B cell (primary cell): ENCODE measurements around the gene NCOA3. TPM values are rescaled to one million over a fixed set of nuclear protein-coding genes. Genes with fewer than 3 reads are reported as not detected.

Experiments used
- ATAC-seq: fragments of 200-7000 bp; cut with Tn5 transposase; one replicate; pipeline ENCODE4 v1.10.0; 2021; ENCODE audit warnings: low read depth, mild to moderate bottlenecking, moderate number of reproducible peaks, moderate library complexity
- CTCF ChIA-PET: fragments of 350-600 bp; sonication (Branson Sonifier 250); formaldehyde crosslinking; loops from one replicate; lab custom pipeline; 2021; ENCODE audit warnings: antibody characterized with exemption, inconsistent platforms; lab: Charles Lee
- POLR2A ChIA-PET: fragments of 350-600 bp; sonication (Branson Sonifier 250); formaldehyde crosslinking; loops from one replicate; lab custom pipeline; 2021; ENCODE audit warnings: antibody characterized with exemption; lab: Charles Lee
- DNase-seq: peaks from one replicate; pipeline ENCODE4 v3.0.0; 2013
- H2AFZ ChIP-seq: 2 replicates; pipeline ENCODE4 v1.6.1; 2012; ENCODE audit warnings: mild to moderate bottlenecking, low read depth, low read length; ENCODE audit not compliant: insufficient read depth, poor library complexity, severe bottlenecking
- H3K27ac ChIP-seq, 2 donors: 1 replicate in 1 of 2; 2 replicates in 1 of 2; pipeline ENCODE4 v1.5.1; 2012 to 2013; ENCODE audit warnings: low read length in 2 of 2, mild to moderate bottlenecking in 2 of 2, moderate library complexity in 1 of 2
- H3K27me3 ChIP-seq, 4 experiments: fragments of 200-600 bp in 1 of 4; sonication (generic) in 1 of 4; replicated peaks in 1 of 4; 1 replicate in 2 of 4; 2 replicates in 2 of 4; pipeline versions ENCODE4 v1.6.1 to v1.7.0; 2013 to 2016; ENCODE audit warnings: low read length in 3 of 4, mild to moderate bottlenecking in 2 of 4, mixed read lengths in 1 of 4, moderate library complexity in 1 of 4; ENCODE audit not compliant: insufficient read depth in 4 of 4, control insufficient read depth in 3 of 4; ENCODE audit errors: control extremely low read depth in 1 of 4
- H3K36me3 ChIP-seq, 2 experiments: replicated peaks in 1 of 2; 1 replicate in 1 of 2; 2 replicates in 1 of 2; pipeline versions ENCODE4 v1.6.1 to v1.7.1; 2013; ENCODE audit warnings: low read length in 1 of 2; ENCODE audit not compliant: insufficient read depth in 2 of 2, control insufficient read depth in 1 of 2; ENCODE audit errors: control extremely low read depth in 1 of 2, extremely low read depth in 1 of 2
- H3K4me1 ChIP-seq, 2 donors: fragments of 200-600 bp in 1 of 2; sonication (generic) in 1 of 2; 1 replicate in 1 of 2; 2 replicates in 1 of 2; pipeline versions ENCODE4 v1.5.1 to v1.6.1; 2013 to 2017; ENCODE audit warnings: low read length in 2 of 2; ENCODE audit not compliant: control insufficient read depth in 2 of 2, insufficient read depth in 2 of 2
- H3K4me2 ChIP-seq: replicated peaks from 2 replicates; pipeline ENCODE3; 2012; ENCODE audit warnings: mild to moderate bottlenecking, low read depth, low read length; ENCODE audit not compliant: poor library complexity, severe bottlenecking
- H3K4me3 ChIP-seq, 5 experiments: fragments of 200-600 bp in 1 of 5; sonication (generic) in 1 of 5; 1 replicate in 3 of 5; 2 replicates in 2 of 5; pipeline versions ENCODE4 v1.5.1 to v1.7.0; 2011 to 2016; ENCODE audit warnings: low read length in 4 of 5, mild to moderate bottlenecking in 4 of 5, low read depth in 2 of 5, control low read depth in 1 of 5, moderate library complexity in 1 of 5; ENCODE audit not compliant: insufficient read depth in 1 of 5; ENCODE audit errors: control extremely low read depth in 1 of 5, extremely low read depth in 1 of 5
- H3K79me2 ChIP-seq: fragments of 200-600 bp; sonication (generic); one replicate; pipeline ENCODE4 v1.6.0; 2016; ENCODE audit warnings: low read length; ENCODE audit not compliant: control insufficient read depth, insufficient read depth
- H3K9ac ChIP-seq: fragments of 200-600 bp; sonication (generic); 2 replicates; pipeline ENCODE4 v1.6.1; 2017; ENCODE audit warnings: mild to moderate bottlenecking, low read length, moderate library complexity
- H3K9me3 ChIP-seq, 3 donors: one replicate each; pipeline versions ENCODE4 v1.6.1 to v1.7.1; 2013; ENCODE audit warnings: low read length in 2 of 3; ENCODE audit not compliant: control insufficient read depth in 2 of 3, insufficient read depth in 1 of 3; ENCODE audit errors: control extremely low read depth in 1 of 3
- H4K20me1 ChIP-seq: 2 replicates; pipeline ENCODE4 v1.6.0; 2012; ENCODE audit warnings: mild to moderate bottlenecking, low read length; ENCODE audit not compliant: insufficient read depth, control insufficient read depth, poor library complexity, severe bottlenecking
- H3K27ac Mint-ChIP-seq: one replicate; pipeline ENCODE4 v1.8.0; 2021; ENCODE audit warnings: mixed read lengths
- H3K27me3 Mint-ChIP-seq: one replicate; pipeline ENCODE4 v1.8.0; 2021; ENCODE audit warnings: mixed read lengths
- H3K4me1 Mint-ChIP-seq: one replicate; pipeline ENCODE4 v1.8.0; 2021; ENCODE audit warnings: mixed read lengths
- H3K4me3 Mint-ChIP-seq: one replicate; pipeline ENCODE4 v1.8.0; 2021; ENCODE audit warnings: mixed read lengths
- H3K9me3 Mint-ChIP-seq: one replicate; pipeline ENCODE4 v1.8.0; 2022; ENCODE audit warnings: mixed read lengths; ENCODE audit not compliant: insufficient read depth
- CTCF ChIP-seq: fragments of 200-600 bp; IDR thresholded peaks from one replicate; pipeline ENCODE4 v1.8.0; 2022; ENCODE audit warnings: antibody characterized with exemption, mild to moderate bottlenecking
- EZH2 ChIP-seq: IDR thresholded peaks from 2 replicates; pipeline ENCODE4 v1.6.1; 2012; ENCODE audit warnings: borderline replicate concordance, low read depth, mild to moderate bottlenecking, moderate library complexity, low read length; ENCODE audit not compliant: insufficient read depth, poor library complexity, severe bottlenecking
- WGBS: methylation state at CpG from one replicate; pipeline ENCODE4 v1.1.5; 2013; ENCODE audit warnings: missing lambda C conversion rate; ENCODE audit not compliant: insufficient coverage; 5-methylcytosine and 5-hydroxymethylcytosine counted together
- intact Hi-C: fragments of 100-400 bp; cut with micrococcal nuclease; formaldehyde crosslinking; loops from one replicate; pipeline ENCODE4 v1.10.0; 2022
- polyA plus RNA-seq: library from polyadenylated mRNA; depleted of rRNA; stranded (reverse); fragments of >200 nt; gene quantifications from 2 replicates; pipeline ENCODE4 v1.2.3, GENCODE V29; 2012
- total RNA-seq, 2 donors: library from RNA; stranded (reverse); fragments of 120-200 nt in 1 of 2; gene quantifications; 1 replicate in 1 of 2; 2 replicates in 1 of 2; pipeline versions ENCODE4 v1.2.3 to v1.2.4, GENCODE V29; 2013 to 2022

NCOA3 gene
- total and polyA plus RNA-seq, 2 donors (not counting 1 experiment from before 2014, with no cell fraction given), result 54.0 to 309 TPM

- no peak overlapping the region for H3K9ac ChIP-seq
- peaks cover 82% of the 10 kb centered on the region for H3K4me1 Mint-ChIP-seq
- H3K9me3 ChIP-seq, result no peaks in the 10 kb centered on the region
- TF ChIP-seq EZH2 (no peak), CTCF (no peak)
- ChIA-PET CTCF (interaction anchor here (1.0 kb wide), 1 partner anchor 11 kb away, joined by 4 read pairs; no protein-coding TSS in a partner anchor), POLR2A (no interaction called here)
- ATAC-seq (no peak), DNase-seq (no peak)
- H4K20me1 ChIP-seq, result peaks cover 93% of the 10 kb centered on the region
- H3K79me2 ChIP-seq, result peaks cover 94% of the 10 kb centered on the region
- intact Hi-C loops, result loop anchor here (5.0 kb wide), 1 partner anchor 33 kb away; no protein-coding TSS in a partner anchor
- no peaks in the 10 kb centered on the region for H3K27me3 Mint-ChIP-seq
- H2AFZ ChIP-seq, result no peak overlapping the region
- H3K4me1 ChIP-seq, result peaks cover 60 to 68% of the 10 kb centered on the region in 2 donors
- peak overlapping the region in 1 of 2 donors; percentile 62 for H3K27ac ChIP-seq
- peaks cover under 1 to 4% of the 10 kb centered on the region in 2 experiments for H3K36me3 ChIP-seq
- no peaks in the 10 kb centered on the region for H3K27me3 ChIP-seq
- H3K9me3 Mint-ChIP-seq, result no peaks in the 10 kb centered on the region
- H3K4me2 ChIP-seq, result no peak overlapping the region
- no peak overlapping the region for H3K27ac Mint-ChIP-seq
- H3K4me3 Mint-ChIP-seq, result peak overlapping the region; percentile 4
- H3K4me3 ChIP-seq, result no peak overlapping the region
Observed at GRCh38 chr20:47559141-47559540, 57.5 kb downstream of the NCOA3 start.

GRCh38 chr20:47561180-47561579, 59.5 kb downstream of the NCOA3 start:
- ChIA-PET CTCF (interaction anchor here (0.6 to 1.9 kb wide), 7 partner anchors 10 to 288 kb away, joined by 3 to 5 read pairs (median 4); no protein-coding TSS in a partner anchor), POLR2A (interaction anchor here (0.6 to 1.0 kb wide), 4 partner anchors 9 to 252 kb away, joined by 3 to 8 read pairs (median 4); no protein-coding TSS in a partner anchor)
- Mint-ChIP-seq H3K4me3 (peak overlapping the region; percentile 50), H3K27ac (no peak overlapping the region), H3K9me3 (no peaks in the 10 kb centered on the region), H3K27me3 (no peaks in the 10 kb centered on the region), H3K4me1 (peaks cover 88% of the 10 kb centered on the region)
- no peak for TF ChIP-seq EZH2
- no peak for TF ChIP-seq CTCF
- H3K4me1 ChIP-seq, result peaks cover 75 to 87% of the 10 kb centered on the region in 2 donors
- no peak overlapping the region for H2AFZ ChIP-seq
- H3K4me3 ChIP-seq, result peak overlapping the region in 1 of 5 experiments; percentile 36
- H3K36me3 ChIP-seq, result peaks cover 1 to 5% of the 10 kb centered on the region in 2 experiments
- H3K79me2 ChIP-seq, result peaks cover 100% of the 10 kb centered on the region
- intact Hi-C loops, result loop anchor here (2.0 to 5.0 kb wide), 2 partner anchors 14 to 59 kb away; partner anchors contain the start of gene NCOA3
- peak overlapping the region; percentile 68 for H3K4me2 ChIP-seq
- no peaks in the 10 kb centered on the region for H3K9me3 ChIP-seq
- no peaks in the 10 kb centered on the region for H3K27me3 ChIP-seq
- 92% methylated on average over 3 of the region's 3 CpGs for WGBS
- peaks cover 97% of the 10 kb centered on the region for H4K20me1 ChIP-seq
- DNase-seq (no peak), ATAC-seq (no peak)
- H3K9ac ChIP-seq, result peak overlapping the region; percentile 25
- peak overlapping the region in 1 of 2 donors; percentile 51 for H3K27ac ChIP-seq
